Psoas muscle (tissue), 8 donors: Measurements from ENCODE around the gene CTSV. TPM values are rescaled to one million over a fixed set of nuclear protein-coding genes. Genes with fewer than 3 reads are reported as not detected.

Experiments
- ATAC-seq, 4 donors: fragments of 200-7000 bp; cut with Tn5 transposase; one replicate each; pipeline ENCODE4 v1.9.1; 2020; ENCODE audit warnings: moderate library complexity in 3 of 4, mild to moderate bottlenecking in 2 of 4
- DNase-seq, 2 donors: peaks; one replicate each; pipeline ENCODE4 v3.0.0-alpha.2; 2020
- H3K27ac ChIP-seq: fragments of 200-600 bp; one replicate; pipeline ENCODE4 v1.8.0; 2022
- H3K27me3 ChIP-seq, 3 donors: fragments of 200-600 bp in 1 of 3; one replicate each; pipeline versions ENCODE4 v1.6.1 to v1.8.0; 2013 to 2022; ENCODE audit warnings: low read length in 2 of 3, mild to moderate bottlenecking in 2 of 3, moderate library complexity in 1 of 3; ENCODE audit not compliant: insufficient read depth in 3 of 3
- H3K36me3 ChIP-seq, 2 donors: fragments of 200-600 bp in 1 of 2; one replicate each; pipeline versions ENCODE4 v1.6.1 to v1.8.0; 2013 to 2022; ENCODE audit warnings: low read depth in 1 of 2, mild to moderate bottlenecking in 1 of 2, moderate library complexity in 1 of 2; ENCODE audit not compliant: insufficient read depth in 1 of 2
- H3K4me1 ChIP-seq: fragments of 200-600 bp; one replicate; pipeline ENCODE4 v1.8.0; 2022
- H3K4me3 ChIP-seq: fragments of 200-600 bp; one replicate; pipeline ENCODE4 v1.8.0; 2022; ENCODE audit warnings: mild to moderate bottlenecking
- H3K9me3 ChIP-seq: fragments of 200-600 bp; one replicate; pipeline ENCODE4 v1.8.0; 2022
- CTCF ChIP-seq: fragments of 200-600 bp; IDR thresholded peaks from one replicate; pipeline ENCODE4 v1.8.0; 2022; ENCODE audit warnings: antibody characterized with exemption
- WGBS, 3 donors: extraction: QIAGEN DNeasy Blood & Tissue Kit; methylation state at CpG; one replicate each; pipeline versions ENCODE4 v1.1.6 to v1.1.7; 2013; 5-methylcytosine and 5-hydroxymethylcytosine counted together
- intact Hi-C, 2 donors: fragments of 100-400 bp; cut with DNase I; formaldehyde crosslinking; loops; one replicate each; pipeline versions ENCODE4 v1.11.0 to v1.14.2; 2022
- polyA plus RNA-seq, 3 donors: library from polyadenylated mRNA; stranded (reverse); fragments of 200-250 nt; gene quantifications; one replicate each; pipeline ENCODE4 v1.2.3, GENCODE V29; 2013
- total RNA-seq, 4 donors: library from RNA; stranded (reverse); fragmentation: NEBNext Ultra II Directional in 2 of 4; extraction: Animal tissue kit (Norgen Biotek cat#: 25700) in 2 of 4; gene quantifications; one replicate each; pipeline versions ENCODE4 v1.2.1 to v1.2.4, GENCODE V29; 2021 to 2023
- donor health status: healthy with polysubstance abuse.
- donor health status: DM: no; HTN: no; CAD: no; lungs with moderate emphysema.
- donor health status: Bipolar disorder and iron deficiency.
- donor health status: healthy.
- donor health status: DM: yes; HTN: yes; CAD: no.
- donor health status: DM: no; HTN: no; CAD: no.
- donor health status: DM: no; HTN: no; CAD: no.
- donor health status: DM: yes; HTN: yes; CAD: no.

CTSV gene
- total and polyA plus RNA-seq, 7 donors = 0.17 to 1.8 (median 0.39) TPM; not detected in 1

DNA sequence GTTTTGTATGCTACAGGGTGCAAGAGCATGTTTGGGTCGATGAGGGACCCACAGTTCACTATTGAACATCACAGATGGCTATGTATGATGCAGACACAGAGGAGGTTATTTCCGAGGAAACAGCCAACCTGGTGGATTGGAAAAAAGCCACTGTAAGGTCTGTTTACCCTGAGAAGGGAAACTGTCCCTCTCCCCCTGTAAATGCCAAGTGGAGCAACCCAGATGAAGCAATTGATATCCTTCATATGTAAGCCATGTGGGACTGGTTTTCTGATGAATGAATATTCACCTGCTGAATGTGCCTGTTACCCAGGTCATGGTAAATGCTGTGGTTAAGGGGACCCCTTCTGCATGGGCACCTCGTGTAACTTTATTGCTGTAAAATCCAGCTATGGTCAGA lies 14.8 kb upstream of the CTSV start:
- H3K27ac ChIP-seq = no peak overlapping the region
- H3K9me3 ChIP-seq = no peaks in the 10 kb centered on the region
- ATAC-seq (no peak), DNase-seq (no peak)
- no peaks in the 10 kb centered on the region for H3K36me3 ChIP-seq
- intact Hi-C loops = no loop called here
- peaks cover 0 to 8% (median 3%) of the 10 kb centered on the region in 3 donors for H3K27me3 ChIP-seq
- no peak overlapping the region for H3K4me3 ChIP-seq
- 36 to 41% (median 38%) methylated on average over 3 of the region's 3 CpGs for WGBS, 3 donors
- H3K4me1 ChIP-seq = no peaks in the 10 kb centered on the region
- no peak for TF ChIP-seq CTCF

DNA sequence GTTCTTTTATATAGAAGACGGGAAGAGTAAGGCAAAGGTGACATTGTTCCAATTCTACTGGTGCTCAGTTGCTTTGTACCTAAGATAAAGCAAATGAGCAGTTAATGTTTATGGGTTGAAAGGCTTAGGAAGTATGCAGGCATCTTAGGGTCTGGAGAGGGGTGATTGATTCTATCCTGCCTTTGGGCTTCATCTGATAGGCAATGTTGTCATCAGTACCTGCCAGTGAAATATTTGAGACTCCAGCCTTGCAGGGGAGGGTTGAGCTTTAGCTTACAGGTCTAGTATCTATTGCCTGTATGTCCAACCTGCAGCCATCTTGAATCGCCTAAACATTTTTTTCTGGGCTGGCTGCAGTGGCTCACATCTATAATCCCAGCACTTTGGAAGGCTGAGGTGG lies 13.8 kb upstream of the CTSV start:
- no peak overlapping the region for H3K27ac ChIP-seq
- peaks cover 0 to 8% (median 3%) of the 10 kb centered on the region in 3 donors for H3K27me3 ChIP-seq
- intact Hi-C loops = no loop called here
- no peaks in the 10 kb centered on the region for H3K4me1 ChIP-seq
- 70 to 77% (median 73%) methylated on average over 2 of the region's 2 CpGs for WGBS, 3 donors
- no peak for TF ChIP-seq CTCF
- DNase-seq (no peak), ATAC-seq (no peak)
- no peaks in the 10 kb centered on the region for H3K36me3 ChIP-seq
- H3K4me3 ChIP-seq = no peak overlapping the region
- H3K9me3 ChIP-seq = no peaks in the 10 kb centered on the region

DNA sequence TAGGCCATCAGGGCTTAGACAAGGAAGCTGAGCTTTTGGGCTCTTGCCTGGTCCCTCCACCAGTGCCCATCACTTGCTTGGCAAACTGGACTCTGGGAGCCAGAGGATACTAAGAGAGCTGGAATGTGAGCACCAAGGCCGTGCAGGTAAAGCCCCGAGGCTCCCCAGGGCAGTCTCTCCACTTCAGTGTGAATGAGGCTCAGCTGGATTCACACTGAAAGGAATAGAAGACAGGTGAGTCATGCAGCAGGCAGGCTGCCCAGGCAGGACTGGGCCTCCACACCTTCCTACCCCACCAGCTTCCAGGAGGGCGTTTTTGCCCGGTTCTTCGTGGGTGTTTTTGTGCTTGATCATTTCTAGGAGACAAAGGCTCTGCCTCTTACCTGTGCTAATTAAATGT lies 7.3 kb upstream of the CTSV start:
- Histone ChIP-seq H3K27me3 (peaks cover 0 to 2% (median 0%) of the 10 kb centered on the region in 3 donors), H3K27ac (no peak overlapping the region), H3K36me3 (no peaks in the 10 kb centered on the region), H3K4me3 (no peak overlapping the region), H3K4me1 (no peaks in the 10 kb centered on the region), H3K9me3 (no peaks in the 10 kb centered on the region)
- no peak for TF ChIP-seq CTCF
- ATAC-seq = peak in 2 of 4 donors; percentile 46 to 71
- intact Hi-C loops = no loop called here
- 51 to 60% (median 51%) methylated on average over 5 of the region's 5 CpGs for WGBS, 3 donors
- no peak for DNase-seq

DNA sequence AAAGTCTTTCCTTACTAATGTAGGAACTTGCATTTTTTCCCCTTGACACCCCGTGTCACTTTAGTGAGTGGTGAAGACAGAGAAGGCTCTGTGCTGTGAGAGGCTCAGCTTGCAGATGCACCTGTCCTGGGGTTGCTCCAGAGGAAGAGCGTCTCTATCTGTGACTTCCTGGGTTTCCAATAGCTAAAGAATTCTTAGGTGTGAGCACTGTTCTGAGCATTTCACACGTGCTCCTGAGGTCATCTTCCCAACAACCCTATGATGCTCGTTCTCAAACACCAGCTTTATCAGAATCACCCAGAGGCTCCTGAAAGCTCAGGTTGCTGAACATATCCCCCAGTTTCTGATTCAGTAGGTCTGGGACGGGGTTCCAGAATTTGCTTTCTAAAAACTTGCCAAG lies 6.4 kb upstream of the CTSV start:
- WGBS, 3 donors = 64 to 72% (median 66%) methylated on average over 5 of the region's 5 CpGs
- Histone ChIP-seq H3K36me3 (no peaks in the 10 kb centered on the region), H3K4me1 (no peaks in the 10 kb centered on the region), H3K9me3 (no peaks in the 10 kb centered on the region), H3K27ac (no peak overlapping the region), H3K4me3 (no peak overlapping the region), H3K27me3 (peaks cover 0 to 2% (median 0%) of the 10 kb centered on the region in 3 donors)
- no peak for ATAC-seq
- no peak for DNase-seq
- TF ChIP-seq CTCF = no peak
- intact Hi-C loops = no loop called here

- TF ChIP-seq CTCF = no peak
- 51 to 66% (median 58%) methylated on average over 2 of the region's 2 CpGs for WGBS, 3 donors
- ATAC-seq = no peak
- Histone ChIP-seq H3K27me3 (peaks cover 0 to 2% (median 0%) of the 10 kb centered on the region in 3 donors), H3K27ac (no peak overlapping the region), H3K36me3 (no peaks in the 10 kb centered on the region), H3K9me3 (no peaks in the 10 kb centered on the region), H3K4me3 (no peak overlapping the region), H3K4me1 (no peaks in the 10 kb centered on the region)
- intact Hi-C loops = no loop called here
- DNase-seq = no peak
Observed at GRCh38 chr9:97041898-97042297, 3.0 kb upstream of the CTSV start.
